Activated CD4-positive, CD25-positive, alpha-beta regulatory T cell treated with anti-CD3 and anti-CD28 coated beads, Interleukin-2, amount 50 U/mL, for 16 hours (primary cell): ENCODE data around the gene TIMMDC1.
"Not testable (repeated sequence)": the region's sequence is repeated elsewhere in the genome, so short reads cannot be mapped to it uniquely, and the experiment has no call there.

Experiments
- DNase-seq: peaks from one replicate; pipeline ENCODE4 v3.0.0-alpha.2; 2020; ENCODE audit warnings: low read depth, low spot score

TIMMDC1 gene

GRCh38 chr3:119510690-119511089, 12.3 kb downstream of the TIMMDC1 start:
- no peak for DNase-seq

- DNase-seq: no peak
Observed at GRCh38 chr3:119514637-119515036, 16.3 kb downstream of the TIMMDC1 start.

GRCh38 chr3:119517112-119517511, 18.8 kb downstream of the TIMMDC1 start:
- no peak for DNase-seq

GRCh38 chr3:119518026-119518425, 19.7 kb downstream of the TIMMDC1 start:
- DNase-seq: no peak

GRCh38 chr3:119524931-119525662, 26.8 kb downstream of the TIMMDC1 start:
- no peak for DNase-seq

- no peak for DNase-seq
Observed at GRCh38 chr3:119527714-119528113, 29.4 kb downstream of the TIMMDC1 start.

GRCh38 chr3:119529883-119530282, 31.5 kb downstream of the TIMMDC1 start:
- DNase-seq: no peak

- DNase-seq: no peak
Observed at GRCh38 chr3:119530456-119530855, 32.1 kb downstream of the TIMMDC1 start.

GRCh38 chr3:119531151-119531550, 32.8 kb downstream of the TIMMDC1 start:
- no peak for DNase-seq

- no peak for DNase-seq
Observed at GRCh38 chr3:119534296-119534695, 35.9 kb downstream of the TIMMDC1 start.

GRCh38 chr3:119536757-119537156, 38.4 kb downstream of the TIMMDC1 start:
- DNase-seq: no peak

GRCh38 chr3:119538772-119539171, 40.4 kb downstream of the TIMMDC1 start:
- no peak for DNase-seq

- no peak for DNase-seq
Observed at GRCh38 chr3:119541547-119541946, 43.2 kb downstream of the TIMMDC1 start.

- no peak for DNase-seq
Observed at GRCh38 chr3:119542168-119542767, 43.9 kb downstream of the TIMMDC1 start.

GRCh38 chr3:119543147-119543546, 44.8 kb downstream of the TIMMDC1 start:
- DNase-seq: no peak

- no peak for DNase-seq
Observed at GRCh38 chr3:119547227-119547626, 48.9 kb downstream of the TIMMDC1 start.

GRCh38 chr3:119548341-119548740, 50.0 kb downstream of the TIMMDC1 start:
- no peak for DNase-seq

- no peak for DNase-seq
Observed at GRCh38 chr3:119550192-119550910, 52.0 kb downstream of the TIMMDC1 start.

GRCh38 chr3:119551598-119551997, 53.3 kb downstream of the TIMMDC1 start:
- DNase-seq: no peak

GRCh38 chr3:119552928-119553327, 54.6 kb downstream of the TIMMDC1 start:
- DNase-seq: not testable (repeated sequence)

GRCh38 chr3:119553823-119554415, 55.6 kb downstream of the TIMMDC1 start:
- no peak for DNase-seq

- DNase-seq: no peak
Observed at GRCh38 chr3:119555309-119555735, 57.0 kb downstream of the TIMMDC1 start.
